CD4-positive, alpha-beta T cell (primary cell): ENCODE results near the gene SH3RF3. TPM values are rescaled to one million over a fixed set of nuclear protein-coding genes. Genes with fewer than 3 reads are reported as not detected.

Experiments
- ATAC-seq: fragments of 200-7000 bp; cut with Tn5 transposase; one replicate; pipeline ENCODE4 v1.10.0; 2022; ENCODE audit warnings: mild to moderate bottlenecking; ENCODE audit not compliant: poor library complexity
- CTCF ChIA-PET: fragments of 350-600 bp; sonication (Branson Sonifier 250); formaldehyde crosslinking; loops from one replicate; lab custom pipeline; 2021; ENCODE audit warnings: antibody characterized with exemption, inconsistent platforms; lab: Charles Lee
- POLR2A ChIA-PET: fragments of 350-600 bp; sonication (Branson Sonifier 250); formaldehyde crosslinking; loops from one replicate; lab custom pipeline; 2021; ENCODE audit warnings: antibody characterized with exemption, inconsistent platforms; lab: Charles Lee
- DNase-seq, 14 experiments: peaks; one replicate each; pipeline ENCODE4 v3.0.0-alpha.2; 2013 to 2020; ENCODE audit warnings: mixed read lengths in 2 of 14
- H3K27ac ChIP-seq, 2 donors: one replicate each; pipeline versions ENCODE4 v1.5.1 to v1.7.0; 2013; ENCODE audit warnings: low read length in 2 of 2, low read depth in 1 of 2, mild to moderate bottlenecking in 1 of 2
- H3K27me3 ChIP-seq, 2 experiments: 1 replicate in 1 of 2; 2 replicates in 1 of 2; pipeline versions ENCODE4 v1.6.1 to v1.7.0; 2013; ENCODE audit warnings: low read length in 2 of 2, control low read depth in 1 of 2, mild to moderate bottlenecking in 1 of 2, moderate library complexity in 1 of 2; ENCODE audit not compliant: insufficient read depth in 2 of 2, control insufficient read depth in 1 of 2
- H3K36me3 ChIP-seq: one replicate; pipeline ENCODE4 v1.6.1; 2013; ENCODE audit warnings: low read length, control low read depth; ENCODE audit not compliant: insufficient read depth
- H3K4me1 ChIP-seq: one replicate; pipeline ENCODE4 v1.6.1; 2013; ENCODE audit warnings: low read length, control low read depth; ENCODE audit not compliant: insufficient read depth
- H3K4me3 ChIP-seq: one replicate; pipeline ENCODE4 v1.5.1; 2013; ENCODE audit warnings: mild to moderate bottlenecking, low read length, moderate library complexity
- H3K9me3 ChIP-seq, 2 experiments: 1 replicate in 1 of 2; 2 replicates in 1 of 2; pipeline versions ENCODE4 v1.6.1 to v1.7.0; 2013; ENCODE audit warnings: low read length in 2 of 2, mild to moderate bottlenecking in 2 of 2, control low read depth in 1 of 2, moderate library complexity in 1 of 2; ENCODE audit not compliant: control insufficient read depth in 1 of 2, insufficient read depth in 1 of 2
- H3K27ac Mint-ChIP-seq: one replicate; pipeline ENCODE4 v1.8.0; 2020; ENCODE audit warnings: mixed read lengths
- H3K27me3 Mint-ChIP-seq: one replicate; pipeline ENCODE4 v1.8.0; 2021; ENCODE audit warnings: mixed read lengths
- H3K36me3 Mint-ChIP-seq: one replicate; pipeline ENCODE4 v1.8.0; 2021; ENCODE audit warnings: low read depth, mixed read lengths
- H3K4me1 Mint-ChIP-seq: one replicate; pipeline ENCODE4 v1.8.0; 2021; ENCODE audit warnings: low read depth, mixed read lengths
- H3K4me3 Mint-ChIP-seq: one replicate; pipeline ENCODE4 v1.8.0; 2020; ENCODE audit warnings: mild to moderate bottlenecking, mixed read lengths
- H3K9me3 Mint-ChIP-seq: one replicate; pipeline ENCODE4 v1.8.0; 2020; ENCODE audit warnings: mixed read lengths
- CTCF ChIP-seq: fragments of 200-600 bp; IDR thresholded peaks from one replicate; pipeline ENCODE4 v1.8.0; 2022; ENCODE audit warnings: antibody characterized with exemption, mild to moderate bottlenecking
- intact Hi-C, 2 experiments: fragments of 100-400 bp; cut with DNase I in 1 of 2; cut with micrococcal nuclease in 1 of 2; formaldehyde crosslinking; loops; one replicate each; pipeline versions ENCODE4 v1.15.1 to v1.9.0; 2023 to 2025; cut with DNase I, micrococcal nuclease
- total RNA-seq, 174 experiments: library from RNA in 2 of 174; stranded (reverse) in 2 of 174; gene quantifications; one replicate each; pipeline ENCODE4 v1.2.3 and lab custom pipeline; 2021 to 2026

The SH3RF3 gene
- total RNA-seq, 2 experiments from 2014 or later, result 5.2 to 5.9 TPM

GRCh38 chr2:109531221-109531620, 402.2 kb downstream of the SH3RF3 start:
- CTCF ChIA-PET, result no interaction called here
- peaks cover 17% of the 10 kb centered on the region for H3K27me3 Mint-ChIP-seq
- peaks cover 0 to 2% of the 10 kb centered on the region in 2 experiments for H3K27me3 ChIP-seq

GRCh38 chr2:109531896-109532727, 403.1 kb downstream of the SH3RF3 start:
- no peak overlapping the region for H3K27ac ChIP-seq
- H3K4me1 ChIP-seq, result no peaks in the 10 kb centered on the region
- H3K9me3 ChIP-seq, result no peaks in the 10 kb centered on the region
- no peak overlapping the region for H3K27ac Mint-ChIP-seq
- intact Hi-C loops, result no loop called here
- H3K4me3 Mint-ChIP-seq, result no peak overlapping the region
- peaks cover 0 to 3% of the 10 kb centered on the region in 2 experiments for H3K27me3 ChIP-seq
- peaks cover 23% of the 10 kb centered on the region for H3K27me3 Mint-ChIP-seq
- POLR2A ChIA-PET, result no interaction called here
- DNase-seq (no peak), ATAC-seq (no peak)
- H3K9me3 Mint-ChIP-seq, result no peaks in the 10 kb centered on the region
- no peaks in the 10 kb centered on the region for H3K36me3 ChIP-seq
- CTCF ChIA-PET, result interaction anchor here (1.2 kb wide), 1 partner anchor 14 kb away, joined by 3 read pairs; no protein-coding TSS in a partner anchor
- no peaks in the 10 kb centered on the region for H3K36me3 Mint-ChIP-seq
- no peak for TF ChIP-seq CTCF
- no peak overlapping the region for H3K4me3 ChIP-seq
- no peaks in the 10 kb centered on the region for H3K4me1 Mint-ChIP-seq

More at GRCh38 chr2:109531221-109531620, 402.2 kb downstream of the SH3RF3 start:
- Mint-ChIP-seq H3K4me3 (no peak overlapping the region), H3K36me3 (no peaks in the 10 kb centered on the region), H3K4me1 (no peaks in the 10 kb centered on the region), H3K9me3 (no peaks in the 10 kb centered on the region), H3K27ac (no peak overlapping the region)
- Histone ChIP-seq H3K36me3 (no peaks in the 10 kb centered on the region), H3K27ac (no peak overlapping the region), H3K9me3 (no peaks in the 10 kb centered on the region), H3K4me3 (no peak overlapping the region), H3K4me1 (no peaks in the 10 kb centered on the region)
- intact Hi-C loops, result no loop called here
- POLR2A ChIA-PET, result no interaction called here
- no peak for TF ChIP-seq CTCF
- DNase-seq (no peak), ATAC-seq (no peak)

- Mint-ChIP-seq H3K4me1 (no peaks in the 10 kb centered on the region), H3K27ac (no peak overlapping the region), H3K4me3 (no peak overlapping the region), H3K27me3 (peaks cover 23% of the 10 kb centered on the region), H3K36me3 (no peaks in the 10 kb centered on the region), H3K9me3 (no peaks in the 10 kb centered on the region)
- CTCF ChIA-PET, result interaction anchor here (1.2 kb wide), 1 partner anchor 13 kb away, joined by 3 read pairs; no protein-coding TSS in a partner anchor
- Histone ChIP-seq H3K9me3 (no peaks in the 10 kb centered on the region), H3K27ac (no peak overlapping the region), H3K36me3 (no peaks in the 10 kb centered on the region), H3K4me1 (no peaks in the 10 kb centered on the region), H3K4me3 (no peak overlapping the region), H3K27me3 (peaks cover 0 to 3% of the 10 kb centered on the region in 2 experiments)
- no peak for DNase-seq
- ATAC-seq, result no peak
- POLR2A ChIA-PET, result no interaction called here
- intact Hi-C loops, result no loop called here
- TF ChIP-seq CTCF, result no peak
These were observed 403.7 kb downstream of the SH3RF3 start for GRCh38 chr2:109532728-109533076.
